Right renal pelvis (tissue), 4 donors: ENCODE measurements around the gene PSORS1C2. TPM values are rescaled to one million over a fixed set of nuclear protein-coding genes. Genes with fewer than 3 reads are reported as not detected.

Experiments used
- DNase-seq, 4 donors: peaks; one replicate each; pipeline ENCODE4 v3.0.0-alpha.2; 2013; ENCODE audit warnings: low read depth in 4 of 4, low spot score in 3 of 4, missing footprints in 1 of 4
- polyA plus RNA-seq, 4 donors: library from polyadenylated mRNA; unstranded; fragments of 120-200 nt; gene quantifications; one replicate each; pipeline ENCODE4 v1.2.1, GENCODE V29; 2013; ENCODE audit not compliant: insufficient read length in 4 of 4

Gene PSORS1C2
- polyA plus RNA-seq, 4 donors, result not detected

- DNase-seq, result no peak
Observed at GRCh38 chr6:31143148-31143547, 4.3 kb upstream of the PSORS1C2 start.

- DNase-seq, result no peak
Observed at GRCh38 chr6:31142361-31142761, 3.5 kb upstream of the PSORS1C2 start.

- DNase-seq, result no peak
Observed at GRCh38 chr6:31140643-31141042, 1.8 kb upstream of the PSORS1C2 start.

GRCh38 chr6:31139599-31139998 is 733 bp upstream of the PSORS1C2 start:
- DNase-seq, result no peak

- no peak for DNase-seq
Observed at GRCh38 chr6:31135710-31136109, 3.2 kb downstream of the PSORS1C2 start.

- no peak for DNase-seq
Observed at GRCh38 chr6:31132806-31133205, 6.1 kb downstream of the PSORS1C2 start.

GRCh38 chr6:31131595-31131994 is 7.3 kb downstream of the PSORS1C2 start:
- DNase-seq, result no peak

- no peak for DNase-seq
Observed at GRCh38 chr6:31130751-31131150, 8.1 kb downstream of the PSORS1C2 start.

GRCh38 chr6:31129130-31129529 is 9.7 kb downstream of the PSORS1C2 start:
- DNase-seq, result no peak

- DNase-seq, result peak; percentile 38 to 44 (median 44)
Observed at GRCh38 chr6:31128093-31128676, 10.7 kb downstream of the PSORS1C2 start.

- DNase-seq, result no peak
Observed at GRCh38 chr6:31126396-31127175, 12.3 kb downstream of the PSORS1C2 start.

- no peak for DNase-seq
Observed at GRCh38 chr6:31125586-31126363, 13.1 kb downstream of the PSORS1C2 start.

GRCh38 chr6:31125162-31125561 is 13.7 kb downstream of the PSORS1C2 start:
- no peak for DNase-seq

GRCh38 chr6:31122791-31123706 is 15.8 kb downstream of the PSORS1C2 start:
- DNase-seq, result peak in 3 of 4 donors; percentile 37 to 77 (median 52)

- DNase-seq, result no peak
Observed at GRCh38 chr6:31121131-31121790, 17.6 kb downstream of the PSORS1C2 start.

- DNase-seq, result no peak
Observed at GRCh38 chr6:31120151-31120915, 18.5 kb downstream of the PSORS1C2 start, which contains the start of gene CDSN. Gene CDSN, minus strand, starts transcription at chr6:31120446. Its CDS starts 27 bp downstream, at chr6:31120419.

GRCh38 chr6:31118178-31118577 is 20.7 kb downstream of the PSORS1C2 start:
- no peak for DNase-seq

- DNase-seq, result no peak
Observed at GRCh38 chr6:31116661-31117385, 22.0 kb downstream of the PSORS1C2 start.
